IMR-90 (cell line): ENCODE results near the gene TEKT5. TPM values are rescaled to one million over a fixed set of nuclear protein-coding genes. Genes with fewer than 3 reads are reported as not detected.

Source experiments
- ATAC-seq: fragments of 200-7000 bp; cut with Tn5 transposase; 2 replicates; pipeline ENCODE4 v1.9.1; 2020; ENCODE audit warnings: low read depth, mild to moderate bottlenecking, moderate library complexity
- BruUV-seq: library from RNA; stranded (reverse); fragments of 400-500 nt; replicated peaks from 2 replicates; lab custom pipeline; 2021; lab: Mats Ljungman, UMichigan
- CTCF ChIA-PET: fragments of 300-600 bp; formaldehyde crosslinking; extraction: SDS; loops from one replicate; lab custom pipeline; 2021; ENCODE audit warnings: antibody characterized with exemption; lab: Yijun Ruan, JAX
- POLR2A ChIA-PET: fragments of 300-600 bp; sonication (Branson Sonifier 250); formaldehyde crosslinking; loops from one replicate; lab custom pipeline; 2022; ENCODE audit warnings: antibody characterized with exemption; ENCODE audit not compliant: unreplicated experiment; lab: Charles Lee
- DNase-seq: peaks from one replicate; pipeline ENCODE4 v3.0.0; 2013
- H2AFZ ChIP-seq: replicated peaks from 2 replicates; pipeline ENCODE3; 2013; ENCODE audit warnings: low read length, mild to moderate bottlenecking; ENCODE audit not compliant: poor library complexity
- H2AK5ac ChIP-seq: 2 replicates; pipeline ENCODE4 v1.6.1; 2013; ENCODE audit warnings: low read depth, low read length, inconsistent platforms
- H2AK9ac ChIP-seq: replicated peaks from 2 replicates; pipeline ENCODE3; 2013; ENCODE audit warnings: mild to moderate bottlenecking, low read depth, low read length, moderate library complexity; ENCODE audit not compliant: poor library complexity
- H2BK120ac ChIP-seq: 2 replicates; pipeline ENCODE4 v1.6.1; 2013; ENCODE audit warnings: low read depth, low read length, inconsistent platforms
- H2BK15ac ChIP-seq: 3 replicates; pipeline ENCODE4 v1.6.1; 2013; ENCODE audit warnings: low read depth, low read length, inconsistent platforms
- H2BK20ac ChIP-seq: 2 replicates; pipeline ENCODE4 v1.6.1; 2013; ENCODE audit warnings: low read depth, mild to moderate bottlenecking, inconsistent platforms, low read length, moderate library complexity
- H2BK5ac ChIP-seq: 2 replicates; pipeline ENCODE4 v1.6.1; 2013; ENCODE audit warnings: mild to moderate bottlenecking, low read depth, low read length, inconsistent platforms; ENCODE audit not compliant: poor library complexity, severe bottlenecking
- H3K14ac ChIP-seq: replicated peaks from 2 replicates; pipeline ENCODE4 v1.6.1; 2013; ENCODE audit warnings: low read depth, low read length, inconsistent platforms
- H3K18ac ChIP-seq: 2 replicates; pipeline ENCODE4 v1.6.1; 2013; ENCODE audit warnings: low read depth, low read length, control low read depth
- H3K23ac ChIP-seq: 2 replicates; pipeline ENCODE4 v1.6.1; 2013; ENCODE audit warnings: low read depth, low read length, inconsistent platforms
- H3K27ac ChIP-seq: 2 replicates; pipeline ENCODE4 v1.5.1; 2013; ENCODE audit warnings: mild to moderate bottlenecking, control low read depth, low read length; ENCODE audit not compliant: insufficient read depth
- H3K27me3 ChIP-seq: 2 replicates; pipeline ENCODE4 v1.6.1; 2013; ENCODE audit warnings: low read length; ENCODE audit not compliant: control insufficient read depth, insufficient read depth
- H3K36me3 ChIP-seq: 2 replicates; pipeline ENCODE4 v1.6.1; 2013; ENCODE audit warnings: low read length, mixed read lengths; ENCODE audit not compliant: control insufficient read depth, insufficient read depth
- H3K4ac ChIP-seq: 2 replicates; pipeline ENCODE4 v1.6.1; 2013; ENCODE audit warnings: low read depth, low read length, inconsistent platforms
- H3K4me1 ChIP-seq: 2 replicates; pipeline ENCODE4 v1.6.1; 2013; ENCODE audit warnings: low read length, mixed read lengths; ENCODE audit not compliant: control insufficient read depth, insufficient read depth
- H3K4me2 ChIP-seq: 2 replicates; pipeline ENCODE4 v1.6.1; 2013; ENCODE audit warnings: low read depth, mild to moderate bottlenecking, control low read depth, low read length, moderate library complexity
- H3K4me3 ChIP-seq: 2 replicates; pipeline ENCODE4 v1.5.1; 2013; ENCODE audit warnings: low read depth, mild to moderate bottlenecking, control low read depth, low read length, moderate library complexity; ENCODE audit not compliant: insufficient read depth
- H3K56ac ChIP-seq: 2 replicates; pipeline ENCODE4 v1.6.1; 2013; ENCODE audit warnings: low read length, inconsistent platforms; ENCODE audit not compliant: insufficient read depth; ENCODE audit errors: extremely low read depth
- H3K79me1 ChIP-seq, 2 experiments: 2 replicates each; pipeline ENCODE4 v1.6.1; 2013; ENCODE audit warnings: low read length in 2 of 2, inconsistent platforms in 1 of 2, low read depth in 1 of 2
- H3K9ac ChIP-seq: 2 replicates; pipeline ENCODE4 v1.6.1; 2013; ENCODE audit warnings: low read depth, low read length, control low read depth
- H3K9me1 ChIP-seq: 2 replicates; pipeline ENCODE4 v1.6.1; 2013; ENCODE audit warnings: low read length, inconsistent platforms; ENCODE audit not compliant: insufficient read depth
- H3K9me3 ChIP-seq: 2 replicates; pipeline ENCODE4 v1.6.1; 2013; ENCODE audit warnings: low read length; ENCODE audit not compliant: control insufficient read depth, insufficient read depth
- H4K20me1 ChIP-seq: 2 replicates; pipeline ENCODE4 v1.6.1; 2013; ENCODE audit warnings: low read length, inconsistent platforms; ENCODE audit not compliant: insufficient read depth
- H4K5ac ChIP-seq: 2 replicates; pipeline ENCODE4 v1.6.1; 2013; ENCODE audit warnings: mild to moderate bottlenecking, low read depth, low read length, control low read depth
- H4K8ac ChIP-seq, 2 experiments: 2 replicates each; pipeline ENCODE4 v1.6.1; 2013; ENCODE audit warnings: low read depth in 2 of 2, low read length in 2 of 2, control low read depth in 1 of 2, inconsistent platforms in 1 of 2
- H4K91ac ChIP-seq: 2 replicates; pipeline ENCODE4 v1.6.1; 2013; ENCODE audit warnings: low read depth, low read length, inconsistent platforms; ENCODE audit not compliant: insufficient read depth
- FOS ChIP-seq: fragments of 150-350 bp; IDR thresholded peaks from 2 replicates; pipeline ENCODE4 v1.6.1; 2016; ENCODE audit warnings: low read depth, low read length
- MAZ ChIP-seq: IDR thresholded peaks from 2 replicates; pipeline ENCODE4 v1.6.1; 2012; ENCODE audit warnings: low read depth, mild to moderate bottlenecking, low read length, improper control_type of control experiment, moderate library complexity, borderline replicate concordance
- MXI1 ChIP-seq: IDR thresholded peaks from 2 replicates; pipeline ENCODE4 v1.6.1; 2012; ENCODE audit warnings: low read depth, mild to moderate bottlenecking, low read length, moderate library complexity, borderline replicate concordance
- NFE2L2 ChIP-seq: fragments of 150-350 bp; IDR thresholded peaks from 2 replicates; pipeline ENCODE4 v1.6.1; 2016; ENCODE audit warnings: low read depth, mild to moderate bottlenecking, low read length
- POLR2A ChIP-seq: IDR thresholded peaks from 2 replicates; pipeline ENCODE4 v1.6.1; 2012; ENCODE audit warnings: mild to moderate bottlenecking, low read depth, low read length
- RAD21 ChIP-seq: IDR thresholded peaks from 2 replicates; pipeline ENCODE4 v1.6.1; 2012; ENCODE audit warnings: low read length, improper control_type of control experiment
- WGBS, 2 experiments: methylation state at CpG; one replicate each; pipeline versions ENCODE4 v1.1.5 to v1.1.7; 2013; ENCODE audit warnings: missing lambda C conversion rate in 2 of 2; ENCODE audit not compliant: insufficient read length in 1 of 2; ENCODE audit errors: extremely low coverage in 2 of 2; 5-methylcytosine and 5-hydroxymethylcytosine counted together
- dilution Hi-C: fragments of 300-500 bp; cut with HindIII; formaldehyde crosslinking; loops from one replicate; pipeline ENCODE4 v1.14.3; 2018; ENCODE audit warnings: low sequenced_read_pairs; ENCODE audit not compliant: unreplicated experiment
- in situ Hi-C: fragments of 300-500 bp; cut with MboI; formaldehyde crosslinking; loops from 3 replicates; pipeline ENCODE4 v1.14.3; 2019; ENCODE audit warnings: low sequenced_read_pairs, inconsistent platforms, mixed read lengths
- intact Hi-C: fragments of 100-400 bp; cut with micrococcal nuclease; formaldehyde crosslinking; loops from 2 replicates; pipeline ENCODE4 v1.10.0; 2022
- polyA plus RNA-seq, 3 experiments: library from polyadenylated mRNA; depleted of rRNA; stranded (reverse); fragments of >200 nt; gene quantifications; 2 replicates each; pipeline ENCODE4 v1.2.3, GENCODE V29; 2012; ENCODE audit warnings: low replicate concordance in 1 of 3
- total RNA-seq: library from RNA; depleted of rRNA; stranded (reverse); fragments of >200 nt; gene quantifications from 2 replicates; pipeline ENCODE4 v1.2.3, GENCODE V29; 2012

Gene TEKT5
- total and polyA plus RNA-seq, 2 of the 4 experiments (the other 2 are of a cell fraction), result 0.17 TPM; not detected in 1

- no peak for ATAC-seq
- ChIA-PET CTCF (no interaction called here), POLR2A (no interaction called here)
- no peak overlapping the region for H3K4me3 ChIP-seq
- in situ Hi-C loops, result no loop called here
- H2BK5ac ChIP-seq, result no peak overlapping the region
- H3K9me3 ChIP-seq, result no peaks in the 10 kb centered on the region
- H2AK9ac ChIP-seq, result no peak overlapping the region
- H3K23ac ChIP-seq, result no peak overlapping the region
- no peak overlapping the region for H3K27ac ChIP-seq
- H2AK5ac ChIP-seq, result no peak overlapping the region
- H3K14ac ChIP-seq, result no peak overlapping the region
- intact Hi-C loops, result no loop called here
- no peaks in the 10 kb centered on the region for H3K9me1 ChIP-seq
- no peak overlapping the region for H3K9ac ChIP-seq
- H3K27me3 ChIP-seq, result peaks cover 12% of the 10 kb centered on the region; the same call in 1 of the 2 replicates
- H4K20me1 ChIP-seq, result no peaks in the 10 kb centered on the region
- no peak overlapping the region for H2AFZ ChIP-seq
- H4K8ac ChIP-seq, result no peak overlapping the region
- no TSS peak for BruUV-seq
- H3K4me1 ChIP-seq, result no peaks in the 10 kb centered on the region
- no peak for DNase-seq
- no peak overlapping the region for H3K4ac ChIP-seq
- H3K79me1 ChIP-seq, result no peaks in the 10 kb centered on the region
- H3K4me2 ChIP-seq, result no peak overlapping the region
- 69% methylated on average over 2 of the region's 4 CpGs; no CpG with 5 or more reads in 1 of the 2 experiments for WGBS, 2 experiments
- H3K36me3 ChIP-seq, result no peaks in the 10 kb centered on the region
- H3K18ac ChIP-seq, result no peak overlapping the region
- H2BK15ac ChIP-seq, result no peak overlapping the region
- H2BK120ac ChIP-seq, result no peak overlapping the region
- dilution Hi-C loops, result no loop called here
- H2BK20ac ChIP-seq, result no peak overlapping the region
- no peak overlapping the region for H4K91ac ChIP-seq
- no peak for TF ChIP-seq RAD21
- TF ChIP-seq POLR2A, result no peak
- no peak for TF ChIP-seq MAZ
- no peak for TF ChIP-seq NFE2L2
- TF ChIP-seq MXI1, result no peak
- no peak for TF ChIP-seq FOS
- no peak overlapping the region for H3K56ac ChIP-seq
- H4K5ac ChIP-seq, result no peak overlapping the region
These were observed 28.4 kb downstream of the TEKT5 start for GRCh38 chr16:10666291-10666690.
